Measurements from ENCODE around the gene ZNF576. TPM values are rescaled to one million over a fixed set of nuclear protein-coding genes. Genes with fewer than 3 reads are reported as not detected.

The ZNF576 gene
- total RNA-seq, 6 experiments from 2014 or later, result 18.1 to 20.8 (median 20.0) TPM

GRCh38 chr19:43594081-43594697 lies 2.2 kb upstream of the ZNF576 start:
- H3K9me3 Mint-ChIP-seq, result no peaks in the 10 kb centered on the region
- H3K27me3 Mint-ChIP-seq (ENCODE audit: insufficient read depth), result peaks cover 5% of the 10 kb centered on the region
- H3K4me1 Mint-ChIP-seq (ENCODE audit: low read depth), result peaks cover 26% of the 10 kb centered on the region
- TF ChIP-seq CTCF (IDR thresholded peaks at IDR 0.05), result no peak
- H3K27ac Mint-ChIP-seq, result peak overlapping the region; percentile 62
- peak overlapping the region; percentile 94 for H3K4me3 Mint-ChIP-seq
- no peak for DNase-seq
- H3K36me3 Mint-ChIP-seq (ENCODE audit: low read depth), result peaks cover 23% of the 10 kb centered on the region

GRCh38 chr19:43594710-43595604 lies 1.4 kb upstream of the ZNF576 start:
- peak overlapping the region; percentile 99 for H3K27ac Mint-ChIP-seq
- TF ChIP-seq CTCF (IDR thresholded peaks at IDR 0.05), result peak; percentile 90
- H3K4me3 Mint-ChIP-seq, result peak overlapping the region; percentile 94
- no peaks in the 10 kb centered on the region for H3K9me3 Mint-ChIP-seq
- H3K27me3 Mint-ChIP-seq (ENCODE audit: insufficient read depth), result peaks cover 5% of the 10 kb centered on the region
- H3K4me1 Mint-ChIP-seq (ENCODE audit: low read depth), result peaks cover 26% of the 10 kb centered on the region
- DNase-seq, result peak; percentile 41
- peaks cover 22% of the 10 kb centered on the region for H3K36me3 Mint-ChIP-seq (ENCODE audit: low read depth)

- peak; percentile 13 for DNase-seq
- Mint-ChIP-seq H3K27ac (peak overlapping the region; percentile 99), H3K36me3 (ENCODE audit: low read depth) (peaks cover 18% of the 10 kb centered on the region), H3K4me3 (peak overlapping the region; percentile 94), H3K9me3 (no peaks in the 10 kb centered on the region), H3K27me3 (ENCODE audit: insufficient read depth) (peaks cover 5% of the 10 kb centered on the region), H3K4me1 (ENCODE audit: low read depth) (peaks cover 26% of the 10 kb centered on the region)
- TF ChIP-seq CTCF (IDR thresholded peaks at IDR 0.05), result no peak
These were observed 793 bp upstream of the ZNF576 start for GRCh38 chr19:43595605-43595998.

- H3K4me1 Mint-ChIP-seq (ENCODE audit: low read depth), result peaks cover 26% of the 10 kb centered on the region
- peak overlapping the region; percentile 94 for H3K4me3 Mint-ChIP-seq
- no peak for DNase-seq
- H3K36me3 Mint-ChIP-seq (ENCODE audit: low read depth), result peaks cover 14% of the 10 kb centered on the region
- peak overlapping the region; percentile 99 for H3K27ac Mint-ChIP-seq
- TF ChIP-seq CTCF (IDR thresholded peaks at IDR 0.05), result no peak
- no peaks in the 10 kb centered on the region for H3K9me3 Mint-ChIP-seq
- H3K27me3 Mint-ChIP-seq (ENCODE audit: insufficient read depth), result peaks cover 5% of the 10 kb centered on the region
These were observed 557 bp downstream of the ZNF576 start for GRCh38 chr19:43596842-43597461.

GRCh38 chr19:43597876-43598275 lies 1.5 kb downstream of the ZNF576 start:
- TF ChIP-seq CTCF (IDR thresholded peaks at IDR 0.05), result no peak
- no peak for DNase-seq
- H3K27me3 Mint-ChIP-seq (ENCODE audit: insufficient read depth), result peaks cover 5% of the 10 kb centered on the region
- H3K9me3 Mint-ChIP-seq, result no peaks in the 10 kb centered on the region
- peak overlapping the region; percentile 94 for H3K4me3 Mint-ChIP-seq
- H3K27ac Mint-ChIP-seq, result peak overlapping the region; percentile 99
- H3K4me1 Mint-ChIP-seq (ENCODE audit: low read depth), result peaks cover 26% of the 10 kb centered on the region
- H3K36me3 Mint-ChIP-seq (ENCODE audit: low read depth), result peaks cover 14% of the 10 kb centered on the region

Measured in HFFc6 (cell line).